HEK293 (cell line): ENCODE results near the gene EML1.

Experiments
- GLIS1 ChIP-seq: fragments of 450-650 bp; formaldehyde crosslinking; IDR thresholded peaks from 2 replicates; pipeline ENCODE4 v1.5.1; 2016; ENCODE audit warnings: missing biosample characterization, missing genetic modification characterization
- PATZ1 ChIP-seq: fragments of 450-650 bp; formaldehyde crosslinking; IDR thresholded peaks from 2 replicates; pipeline ENCODE4 v1.5.1; 2016; ENCODE audit warnings: missing biosample characterization, missing genetic modification characterization
- REST ChIP-seq: fragments of 450-650 bp; formaldehyde crosslinking; IDR thresholded peaks from 2 replicates; pipeline ENCODE4 v1.5.1; 2016; ENCODE audit warnings: missing biosample characterization, missing genetic modification characterization
- YY1 ChIP-seq: fragments of 450-650 bp; formaldehyde crosslinking; IDR thresholded peaks from 2 replicates; pipeline ENCODE4 v1.5.1; 2018; ENCODE audit warnings: missing biosample characterization, missing genetic modification characterization
- ZFP3 ChIP-seq: fragments of 450-650 bp; formaldehyde crosslinking; IDR thresholded peaks from 2 replicates; pipeline ENCODE4 v1.5.1; 2016; ENCODE audit warnings: low read depth, missing biosample characterization, missing genetic modification characterization
- ZNF140 ChIP-seq: fragments of 450-650 bp; formaldehyde crosslinking; IDR thresholded peaks from 2 replicates; pipeline ENCODE4 v1.5.1; 2016; ENCODE audit warnings: missing biosample characterization, missing genetic modification characterization
- ZNF239 ChIP-seq: fragments of 450-650 bp; formaldehyde crosslinking; IDR thresholded peaks from 2 replicates; pipeline ENCODE4 v1.5.1; 2016; ENCODE audit warnings: missing biosample characterization, missing genetic modification characterization
- ZNF274 ChIP-seq, 2 experiments: fragments of 200-500 bp in 1 of 2; fragments of 450-650 bp in 1 of 2; sonication (Bioruptor generic) in 1 of 2; formaldehyde crosslinking in 1 of 2; IDR thresholded peaks; 2 replicates each; pipeline versions ENCODE4 v1.5.1 to v1.6.1; 2014 to 2016; ENCODE audit warnings: borderline replicate concordance in 1 of 2, inconsistent platforms in 1 of 2, low read length in 1 of 2, missing biosample characterization in 1 of 2, missing genetic modification characterization in 1 of 2
- ZNF510 ChIP-seq: fragments of 450-650 bp; formaldehyde crosslinking; IDR thresholded peaks from 2 replicates; pipeline ENCODE4 v1.5.1; 2018; ENCODE audit warnings: mild to moderate bottlenecking, missing genetic modification characterization, missing biosample characterization; ENCODE audit not compliant: insufficient replicate concordance
- ZNF561 ChIP-seq: fragments of 450-650 bp; IDR thresholded peaks from 2 replicates; pipeline ENCODE4 v1.5.1; 2018; ENCODE audit warnings: missing biosample characterization, missing genetic modification characterization, borderline replicate concordance
- ZNF658 ChIP-seq: fragments of 450-650 bp; formaldehyde crosslinking; IDR thresholded peaks from 2 replicates; pipeline ENCODE4; 2016; ENCODE audit warnings: missing biosample characterization, missing genetic modification characterization
- ZNF792 ChIP-seq: fragments of 450-650 bp; formaldehyde crosslinking; IDR thresholded peaks from 2 replicates; pipeline ENCODE4 v1.5.1; 2016; ENCODE audit warnings: missing biosample characterization, missing genetic modification characterization
- ZNF830 ChIP-seq: fragments of 450-650 bp; IDR thresholded peaks from 2 replicates; pipeline ENCODE4 v1.5.0; 2018; ENCODE audit warnings: missing biosample characterization, missing genetic modification characterization, low read depth, mild to moderate bottlenecking, moderate library complexity
- TF ChIP-seq, protein P1 (sequence below): fragments of 450-650 bp; formaldehyde crosslinking; IDR thresholded peaks from 2 replicates; pipeline ENCODE4 v1.5.1; 2016; ENCODE audit warnings: missing biosample characterization, missing genetic modification characterization

DNA sequence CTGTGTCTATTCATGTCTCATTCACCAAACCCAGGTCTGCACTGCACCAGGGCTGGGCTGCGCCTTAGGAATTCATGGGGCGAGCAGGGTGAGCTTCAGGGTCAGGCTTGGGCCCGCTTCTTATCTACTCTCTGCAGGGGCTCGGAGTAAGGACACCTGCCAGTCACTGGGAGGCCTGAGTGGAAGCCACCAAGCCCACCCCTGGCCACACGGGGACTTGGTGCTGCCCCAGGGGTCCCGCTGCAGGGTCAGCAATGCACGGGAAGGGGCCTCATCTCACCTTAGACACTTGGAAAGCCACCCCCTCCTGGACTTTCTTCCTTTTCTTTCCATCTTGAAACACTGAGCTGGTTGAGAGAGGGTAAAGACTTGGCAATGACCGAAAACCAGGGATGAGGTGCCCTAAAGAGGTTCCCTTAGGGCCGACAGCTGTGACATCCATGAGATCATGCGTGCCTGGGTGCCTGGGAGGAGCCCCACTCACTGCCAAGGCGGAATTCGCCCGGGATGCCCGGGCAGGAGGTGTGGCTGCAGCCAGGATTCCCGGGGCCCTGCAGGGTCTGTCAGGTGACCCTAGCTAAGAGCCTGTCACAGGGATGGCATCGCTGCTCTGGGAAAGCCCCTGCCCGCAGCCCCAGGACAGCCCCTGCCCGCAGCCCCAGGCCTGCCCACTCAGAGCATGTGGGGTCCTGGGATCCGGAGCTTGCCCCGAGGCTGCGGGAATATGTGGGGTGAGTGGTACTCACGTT is 45.5 kb upstream of the EML1 start:
- TF ChIP-seq ZNF140 (tag by site-specific recombination) (no peak), ZNF239 (tag by site-specific recombination) (no peak), ZFP3 (tag by site-specific recombination) (no peak), ZNF792 (tag by site-specific recombination) (no peak), GLIS1 (tag by site-specific recombination) (no peak), ZNF561 (tag by site-specific recombination) (no peak), YY1 (tag by site-specific recombination) (no peak), ZNF830 (tag by site-specific recombination) (no peak), REST (tag by site-specific recombination) (no peak), ZNF658 (no peak), ZNF274 (IDR thresholded peaks at IDR 0.05; ENCODE audit: low read length) (no peak), ZNF274 (tag by site-specific recombination; IDR thresholded peaks at IDR 0.05; ENCODE audit: borderline replicate concordance) (no peak), ZNF510 (tag by site-specific recombination) (no peak), PATZ1 (tag by site-specific recombination) (no peak)
- TF ChIP-seq, protein P1, sequence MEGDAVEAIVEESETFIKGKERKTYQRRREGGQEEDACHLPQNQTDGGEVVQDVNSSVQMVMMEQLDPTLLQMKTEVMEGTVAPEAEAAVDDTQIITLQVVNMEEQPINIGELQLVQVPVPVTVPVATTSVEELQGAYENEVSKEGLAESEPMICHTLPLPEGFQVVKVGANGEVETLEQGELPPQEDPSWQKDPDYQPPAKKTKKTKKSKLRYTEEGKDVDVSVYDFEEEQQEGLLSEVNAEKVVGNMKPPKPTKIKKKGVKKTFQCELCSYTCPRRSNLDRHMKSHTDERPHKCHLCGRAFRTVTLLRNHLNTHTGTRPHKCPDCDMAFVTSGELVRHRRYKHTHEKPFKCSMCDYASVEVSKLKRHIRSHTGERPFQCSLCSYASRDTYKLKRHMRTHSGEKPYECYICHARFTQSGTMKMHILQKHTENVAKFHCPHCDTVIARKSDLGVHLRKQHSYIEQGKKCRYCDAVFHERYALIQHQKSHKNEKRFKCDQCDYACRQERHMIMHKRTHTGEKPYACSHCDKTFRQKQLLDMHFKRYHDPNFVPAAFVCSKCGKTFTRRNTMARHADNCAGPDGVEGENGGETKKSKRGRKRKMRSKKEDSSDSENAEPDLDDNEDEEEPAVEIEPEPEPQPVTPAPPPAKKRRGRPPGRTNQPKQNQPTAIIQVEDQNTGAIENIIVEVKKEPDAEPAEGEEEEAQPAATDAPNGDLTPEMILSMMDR (tag by site-specific recombination), result no peak
